Neural progenitor cell (in vitro differentiated cells): ENCODE measurements around the gene TSC22D4. TPM values are rescaled to one million over a fixed set of nuclear protein-coding genes. Genes with fewer than 3 reads are reported as not detected.
A peak's percentile ranks its signal among the peaks of the same experiment; 100 is the strongest.
"Not testable (repeated sequence)": the region's sequence is repeated elsewhere in the genome, so short reads cannot be mapped to it uniquely, and the experiment has no call there.

Experiments used
- DNase-seq: peaks from one replicate; pipeline ENCODE4 v3.0.0-alpha.2; 2016; ENCODE audit warnings: low spot score
- H2AFZ ChIP-seq: fragments of 200-600 bp; sonication (generic); replicated peaks from 2 replicates; pipeline ENCODE4 v1.6.1; 2016; ENCODE audit warnings: antibody characterized with exemption
- H3F3A ChIP-seq: fragments of 200-600 bp; sonication (generic); 2 replicates; pipeline ENCODE4 v1.6.1; 2016; ENCODE audit warnings: antibody characterized with exemption, low read depth
- H3K27ac ChIP-seq: fragments of 200-600 bp; sonication (generic); 2 replicates; pipeline ENCODE4 v1.5.1; 2016; ENCODE audit warnings: mild to moderate bottlenecking
- H3K27me3 ChIP-seq: fragments of 200-600 bp; sonication (generic); 2 replicates; pipeline ENCODE4 v1.6.1; 2016; ENCODE audit warnings: mild to moderate bottlenecking, moderate library complexity
- H3K36me3 ChIP-seq: fragments of 200-600 bp; sonication (generic); 2 replicates; pipeline ENCODE4 v1.5.1; 2016
- H3K4me1 ChIP-seq: fragments of 200-600 bp; sonication (generic); 2 replicates; pipeline ENCODE4 v1.6.1; 2016; ENCODE audit warnings: mixed run types
- H3K4me2 ChIP-seq: fragments of 200-600 bp; sonication (generic); 2 replicates; pipeline ENCODE4 v1.6.1; 2016
- H3K4me3 ChIP-seq: fragments of 200-600 bp; sonication (generic); 2 replicates; pipeline ENCODE4 v1.5.1; 2016
- H3K79me2 ChIP-seq: fragments of 200-600 bp; sonication (generic); 2 replicates; pipeline ENCODE4 v1.6.1; 2016; ENCODE audit warnings: low read depth
- H3K9ac ChIP-seq: fragments of 200-600 bp; sonication (generic); 2 replicates; pipeline ENCODE4 v1.6.1; 2016
- H3K9me3 ChIP-seq: fragments of 200-600 bp; sonication (generic); 2 replicates; pipeline ENCODE4 v1.5.1; 2016; ENCODE audit warnings: low read depth
- H4K20me1 ChIP-seq: fragments of 200-600 bp; sonication (generic); 2 replicates; pipeline ENCODE4 v1.6.1; 2016; ENCODE audit warnings: low read depth
- H3K27ac Mint-ChIP-seq: 3 replicates; pipeline ENCODE4 v1.8.0; 2021; ENCODE audit warnings: mixed read lengths
- H3K27me3 Mint-ChIP-seq: 2 replicates; pipeline ENCODE4 v1.8.0; 2022; ENCODE audit warnings: low read depth, mild to moderate bottlenecking, inconsistent platforms, moderate library complexity, mixed read lengths; ENCODE audit not compliant: insufficient read depth
- H3K36me3 Mint-ChIP-seq: 3 replicates; pipeline ENCODE4 v1.8.0; 2021; ENCODE audit warnings: mixed read lengths
- H3K4me1 Mint-ChIP-seq: 3 replicates; pipeline ENCODE4 v1.8.0; 2021; ENCODE audit warnings: mixed read lengths
- H3K4me3 Mint-ChIP-seq: 3 replicates; pipeline ENCODE4 v1.8.0; 2021; ENCODE audit warnings: mild to moderate bottlenecking, moderate library complexity, mixed read lengths
- H3K9me3 Mint-ChIP-seq: 3 replicates; pipeline ENCODE4 v1.8.0; 2020; ENCODE audit warnings: mixed read lengths
- EZH2 ChIP-seq: fragments of 200-600 bp; sonication (generic); IDR thresholded peaks from 2 replicates; pipeline ENCODE4 v1.6.1; 2017; ENCODE audit warnings: antibody characterized with exemption, mild to moderate bottlenecking, moderate library complexity
- EZH2phosphoT487 ChIP-seq: fragments of 200-600 bp; sonication (generic); IDR thresholded peaks from 2 replicates; pipeline ENCODE4 v1.6.1; 2017; ENCODE audit warnings: antibody characterized with exemption
- total RNA-seq: library from RNA; depleted of rRNA; stranded (reverse); fragments of >200 nt; gene quantifications from 2 replicates; pipeline ENCODE4 v1.2.3, GENCODE V29; 2015; ENCODE audit warnings: low replicate concordance
- TF ChIP-seq, protein P1 (sequence below): fragments of 200-600 bp; sonication (generic); IDR thresholded peaks from 2 replicates; pipeline ENCODE4 v1.5.1; 2017; ENCODE audit warnings: antibody characterized with exemption, mild to moderate bottlenecking

TSC22D4 gene
- total RNA-seq, 1 donor from 2014 or later = 11.0 TPM

DNA sequence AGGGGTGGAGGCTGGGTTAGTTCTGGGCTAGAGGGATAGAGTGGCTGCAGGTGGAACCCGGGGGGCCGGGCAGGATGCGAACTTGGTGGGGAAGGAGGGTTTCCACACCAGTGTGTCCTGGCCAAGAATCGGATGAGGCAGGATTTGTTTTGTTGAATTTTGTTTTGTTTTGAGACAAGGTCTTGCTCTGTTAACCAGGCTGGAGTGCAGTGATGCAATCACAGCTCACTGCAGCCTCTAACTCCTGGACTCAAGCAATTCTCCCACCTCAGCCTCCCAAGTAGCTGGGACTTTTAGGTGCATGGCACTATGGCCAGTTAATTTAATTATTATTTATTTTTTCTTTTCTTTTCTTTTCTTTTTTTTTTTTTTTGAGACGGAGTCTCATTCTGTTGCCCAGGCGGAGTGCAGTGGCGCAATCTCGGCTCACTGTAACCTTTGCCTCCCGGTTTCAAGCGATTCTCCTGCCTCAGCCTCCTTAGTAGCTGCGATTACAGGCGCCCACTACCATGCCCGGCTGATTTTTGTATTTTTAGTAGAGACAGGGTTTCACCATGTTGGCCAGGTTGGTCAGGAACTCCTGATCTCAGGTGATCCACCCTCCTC is 29.7 kb downstream of the TSC22D4 start:
- Mint-ChIP-seq H3K27ac (peak overlapping the region; percentile 72), H3K9me3 (no peaks in the 10 kb centered on the region), H3K4me3 (peak overlapping the region; percentile 27), H3K4me1 (peaks cover 16% of the 10 kb centered on the region), H3K36me3 (no peaks in the 10 kb centered on the region), H3K27me3 (peaks cover 2% of the 10 kb centered on the region)
- Histone ChIP-seq H3K79me2 (no peaks in the 10 kb centered on the region), H3K9me3 (no peaks in the 10 kb centered on the region), H4K20me1 (no peaks in the 10 kb centered on the region), H3K4me2 (no peak overlapping the region), H3K9ac (no peak overlapping the region), H3K36me3 (no peaks in the 10 kb centered on the region), H3F3A (no peaks in the 10 kb centered on the region), H3K27me3 (no peaks in the 10 kb centered on the region), H3K27ac (no peak overlapping the region), H3K4me3 (no peak overlapping the region), H3K4me1 (no peaks in the 10 kb centered on the region), H2AFZ (no peak overlapping the region)
- TF ChIP-seq EZH2 = no peak
- TF ChIP-seq EZH2phosphoT487 = no peak
- TF ChIP-seq, protein P1, sequence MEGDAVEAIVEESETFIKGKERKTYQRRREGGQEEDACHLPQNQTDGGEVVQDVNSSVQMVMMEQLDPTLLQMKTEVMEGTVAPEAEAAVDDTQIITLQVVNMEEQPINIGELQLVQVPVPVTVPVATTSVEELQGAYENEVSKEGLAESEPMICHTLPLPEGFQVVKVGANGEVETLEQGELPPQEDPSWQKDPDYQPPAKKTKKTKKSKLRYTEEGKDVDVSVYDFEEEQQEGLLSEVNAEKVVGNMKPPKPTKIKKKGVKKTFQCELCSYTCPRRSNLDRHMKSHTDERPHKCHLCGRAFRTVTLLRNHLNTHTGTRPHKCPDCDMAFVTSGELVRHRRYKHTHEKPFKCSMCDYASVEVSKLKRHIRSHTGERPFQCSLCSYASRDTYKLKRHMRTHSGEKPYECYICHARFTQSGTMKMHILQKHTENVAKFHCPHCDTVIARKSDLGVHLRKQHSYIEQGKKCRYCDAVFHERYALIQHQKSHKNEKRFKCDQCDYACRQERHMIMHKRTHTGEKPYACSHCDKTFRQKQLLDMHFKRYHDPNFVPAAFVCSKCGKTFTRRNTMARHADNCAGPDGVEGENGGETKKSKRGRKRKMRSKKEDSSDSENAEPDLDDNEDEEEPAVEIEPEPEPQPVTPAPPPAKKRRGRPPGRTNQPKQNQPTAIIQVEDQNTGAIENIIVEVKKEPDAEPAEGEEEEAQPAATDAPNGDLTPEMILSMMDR = no peak
- no peak for DNase-seq

GRCh38 chr7:100447363-100447762 is 31.7 kb downstream of the TSC22D4 start:
- not testable (repeated sequence) for H3K27me3 Mint-ChIP-seq, H3K36me3 Mint-ChIP-seq, H4K20me1 ChIP-seq, H3K9me3 Mint-ChIP-seq, H3K4me1 ChIP-seq, H3K27me3 ChIP-seq, H3K27ac Mint-ChIP-seq, H3F3A ChIP-seq, H3K9ac ChIP-seq, H3K4me2 ChIP-seq, H3K27ac ChIP-seq, H2AFZ ChIP-seq, H3K4me3 ChIP-seq, H3K79me2 ChIP-seq, DNase-seq, H3K4me3 Mint-ChIP-seq, H3K36me3 ChIP-seq, H3K9me3 ChIP-seq
- peaks cover 26% of the 10 kb centered on the region for H3K4me1 Mint-ChIP-seq

DNA sequence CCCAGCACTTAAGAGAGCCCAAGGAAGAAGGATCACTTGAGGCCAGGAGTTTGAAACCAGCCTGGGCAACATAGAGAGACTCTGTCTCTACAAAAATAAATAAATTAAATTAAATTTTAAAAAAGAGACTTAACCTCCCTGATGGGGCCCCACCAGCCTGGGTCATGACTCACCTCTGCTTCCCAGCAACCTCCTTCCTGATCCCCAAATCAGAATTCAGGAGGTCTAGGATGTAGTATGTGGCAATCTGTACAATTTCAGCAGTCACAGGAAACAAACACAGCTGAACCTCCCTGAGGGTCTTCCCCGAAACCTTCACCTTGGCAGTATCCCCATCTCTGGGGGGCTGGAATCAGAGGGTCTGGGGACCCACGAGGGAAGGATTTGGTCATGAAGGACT is 33.0 kb downstream of the TSC22D4 start:
- Histone ChIP-seq H2AFZ (no peak overlapping the region), H3K79me2 (no peaks in the 10 kb centered on the region), H3K4me2 (no peak overlapping the region), H3K9me3 (no peaks in the 10 kb centered on the region), H3K4me3 (no peak overlapping the region), H3K27ac (no peak overlapping the region), H3F3A (no peaks in the 10 kb centered on the region), H3K36me3 (no peaks in the 10 kb centered on the region), H3K9ac (no peak overlapping the region), H3K27me3 (no peaks in the 10 kb centered on the region), H3K4me1 (no peaks in the 10 kb centered on the region), H4K20me1 (no peaks in the 10 kb centered on the region)
- no peak for DNase-seq
- H3K27me3 Mint-ChIP-seq = peaks cover 2% of the 10 kb centered on the region
- TF ChIP-seq, protein P1 = no peak
- TF ChIP-seq EZH2 = no peak
- TF ChIP-seq EZH2phosphoT487 = no peak
- peak overlapping the region; percentile 98 for H3K27ac Mint-ChIP-seq
- peaks cover 28% of the 10 kb centered on the region for H3K4me1 Mint-ChIP-seq
- H3K9me3 Mint-ChIP-seq = no peaks in the 10 kb centered on the region
- peak overlapping the region; percentile 68 for H3K4me3 Mint-ChIP-seq
- peaks cover 2% of the 10 kb centered on the region for H3K36me3 Mint-ChIP-seq

DNA sequence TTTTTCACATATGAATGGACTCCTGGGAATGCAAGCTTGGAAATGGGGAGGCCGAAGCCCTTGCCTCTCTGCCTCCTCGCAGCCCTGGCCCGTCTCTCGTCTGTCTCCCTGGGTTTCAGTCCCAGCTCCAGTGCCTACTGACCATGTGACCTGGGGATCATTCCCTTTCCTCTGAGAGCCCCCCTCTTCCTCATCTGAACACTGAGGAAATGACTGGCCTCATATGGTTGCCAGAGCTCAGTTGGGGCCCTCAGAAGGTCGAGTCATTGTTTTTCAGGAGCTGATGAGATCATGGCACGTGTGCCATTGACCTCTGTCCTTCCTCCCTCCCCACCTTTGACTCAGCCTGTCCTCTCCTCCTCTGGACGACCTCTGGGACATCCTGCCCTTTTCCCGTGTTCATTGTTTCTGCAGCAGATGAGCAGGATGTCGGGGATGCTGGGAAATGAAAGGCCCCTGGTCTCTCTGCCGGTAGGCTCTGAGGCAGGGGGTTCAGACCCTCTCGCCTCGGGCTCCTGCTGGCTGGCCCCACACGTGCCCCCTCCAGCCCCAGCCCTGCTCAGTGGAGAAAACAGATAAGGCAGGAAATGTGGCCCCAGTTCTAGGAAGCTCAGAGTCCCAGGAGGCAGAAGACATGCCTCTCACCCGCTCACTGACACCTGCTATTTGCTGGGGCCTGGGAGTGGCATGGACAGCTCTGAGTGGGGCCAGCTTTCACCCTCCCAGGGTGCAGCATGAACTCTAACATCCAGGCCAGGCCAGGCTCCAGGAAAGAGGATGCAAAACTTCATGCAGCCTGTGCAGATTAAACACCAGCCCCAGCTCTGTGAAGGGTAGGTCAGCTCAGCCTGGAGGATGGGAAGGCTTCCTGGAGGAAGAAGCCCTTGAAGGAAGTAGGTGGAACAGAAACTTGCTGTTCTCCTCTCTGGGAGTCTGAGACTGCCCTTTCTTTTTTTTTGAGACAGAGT is 34.4 kb downstream of the TSC22D4 start:
- Histone ChIP-seq H4K20me1 (no peaks in the 10 kb centered on the region), H3K27me3 (no peaks in the 10 kb centered on the region), H2AFZ (no peak overlapping the region), H3K4me3 (no peak overlapping the region), H3K4me2 (no peak overlapping the region), H3K36me3 (no peaks in the 10 kb centered on the region), H3K27ac (no peak overlapping the region), H3F3A (no peaks in the 10 kb centered on the region), H3K9me3 (no peaks in the 10 kb centered on the region), H3K79me2 (no peaks in the 10 kb centered on the region), H3K9ac (no peak overlapping the region), H3K4me1 (no peaks in the 10 kb centered on the region)
- H3K27ac Mint-ChIP-seq = peak overlapping the region; percentile 85
- peaks cover 2% of the 10 kb centered on the region for H3K36me3 Mint-ChIP-seq
- H3K4me3 Mint-ChIP-seq = no peak overlapping the region
- H3K9me3 Mint-ChIP-seq = no peaks in the 10 kb centered on the region
- peaks cover 2% of the 10 kb centered on the region for H3K27me3 Mint-ChIP-seq
- H3K4me1 Mint-ChIP-seq = peaks cover 28% of the 10 kb centered on the region
- no peak for DNase-seq
- TF ChIP-seq EZH2 (no peak), EZH2phosphoT487 (no peak)
- TF ChIP-seq, protein P1 = no peak
